ENCODE results near the gene DNAL4.

Gene DNAL4

DNA sequence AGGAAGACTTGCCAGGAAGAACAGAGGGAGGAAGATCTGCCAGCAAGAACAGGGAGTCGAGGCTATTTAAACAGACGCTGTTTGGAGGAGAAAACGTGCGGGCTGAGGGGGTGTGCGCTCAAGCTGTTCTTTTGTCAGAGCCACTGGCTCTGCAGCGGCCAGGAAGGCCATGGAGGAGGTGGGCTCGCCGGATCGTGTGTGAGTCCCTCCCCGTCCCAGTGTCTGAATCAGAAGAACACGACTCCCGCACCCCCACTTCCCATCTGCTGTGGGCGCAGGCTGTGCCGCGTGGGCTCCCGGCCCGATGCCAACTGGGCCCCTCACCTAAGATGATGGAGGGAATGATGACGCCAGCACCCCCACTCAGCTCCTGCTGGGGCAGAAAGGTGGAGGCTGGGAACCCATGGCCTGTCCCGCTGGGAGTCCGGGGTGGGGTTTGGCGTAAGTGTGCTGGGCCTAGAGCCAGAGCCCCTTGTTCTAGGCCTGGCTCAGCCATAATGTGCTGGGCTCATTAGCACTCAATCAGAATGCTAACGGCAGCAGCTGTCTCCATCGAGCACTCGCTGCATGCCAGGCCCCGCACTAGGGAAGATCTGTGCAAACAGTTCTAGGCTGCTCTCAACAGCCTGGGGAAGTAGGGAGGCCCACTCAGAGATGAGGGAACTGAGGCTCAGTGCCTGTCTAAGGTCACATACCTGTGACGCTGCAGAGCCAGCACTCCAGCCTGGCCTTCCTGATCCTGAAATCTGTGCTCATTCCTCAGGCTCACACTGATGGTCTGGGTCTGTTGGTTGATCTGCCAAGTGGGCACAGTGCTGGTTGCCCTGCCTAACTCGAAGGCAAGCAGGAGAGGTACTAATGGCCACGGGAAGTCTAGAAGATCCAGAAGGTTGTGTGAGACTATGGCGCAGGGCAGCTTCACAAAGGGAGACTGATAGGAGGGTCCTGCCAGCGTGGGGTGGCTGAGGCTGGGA, 38.3 kb upstream of the DNAL4 start:
- H3K4me3 ChIP-seq (ENCODE audit: low read depth, low read length) = no peak overlapping the region
- DNase-seq (ENCODE audit: low read depth) = no peak
- TF ChIP-seq, protein P1, sequence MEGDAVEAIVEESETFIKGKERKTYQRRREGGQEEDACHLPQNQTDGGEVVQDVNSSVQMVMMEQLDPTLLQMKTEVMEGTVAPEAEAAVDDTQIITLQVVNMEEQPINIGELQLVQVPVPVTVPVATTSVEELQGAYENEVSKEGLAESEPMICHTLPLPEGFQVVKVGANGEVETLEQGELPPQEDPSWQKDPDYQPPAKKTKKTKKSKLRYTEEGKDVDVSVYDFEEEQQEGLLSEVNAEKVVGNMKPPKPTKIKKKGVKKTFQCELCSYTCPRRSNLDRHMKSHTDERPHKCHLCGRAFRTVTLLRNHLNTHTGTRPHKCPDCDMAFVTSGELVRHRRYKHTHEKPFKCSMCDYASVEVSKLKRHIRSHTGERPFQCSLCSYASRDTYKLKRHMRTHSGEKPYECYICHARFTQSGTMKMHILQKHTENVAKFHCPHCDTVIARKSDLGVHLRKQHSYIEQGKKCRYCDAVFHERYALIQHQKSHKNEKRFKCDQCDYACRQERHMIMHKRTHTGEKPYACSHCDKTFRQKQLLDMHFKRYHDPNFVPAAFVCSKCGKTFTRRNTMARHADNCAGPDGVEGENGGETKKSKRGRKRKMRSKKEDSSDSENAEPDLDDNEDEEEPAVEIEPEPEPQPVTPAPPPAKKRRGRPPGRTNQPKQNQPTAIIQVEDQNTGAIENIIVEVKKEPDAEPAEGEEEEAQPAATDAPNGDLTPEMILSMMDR (IDR thresholded peaks at IDR 0.05; ENCODE audit: insufficient read depth, low read depth, low read length, missing control alignments) = no peak

DNA sequence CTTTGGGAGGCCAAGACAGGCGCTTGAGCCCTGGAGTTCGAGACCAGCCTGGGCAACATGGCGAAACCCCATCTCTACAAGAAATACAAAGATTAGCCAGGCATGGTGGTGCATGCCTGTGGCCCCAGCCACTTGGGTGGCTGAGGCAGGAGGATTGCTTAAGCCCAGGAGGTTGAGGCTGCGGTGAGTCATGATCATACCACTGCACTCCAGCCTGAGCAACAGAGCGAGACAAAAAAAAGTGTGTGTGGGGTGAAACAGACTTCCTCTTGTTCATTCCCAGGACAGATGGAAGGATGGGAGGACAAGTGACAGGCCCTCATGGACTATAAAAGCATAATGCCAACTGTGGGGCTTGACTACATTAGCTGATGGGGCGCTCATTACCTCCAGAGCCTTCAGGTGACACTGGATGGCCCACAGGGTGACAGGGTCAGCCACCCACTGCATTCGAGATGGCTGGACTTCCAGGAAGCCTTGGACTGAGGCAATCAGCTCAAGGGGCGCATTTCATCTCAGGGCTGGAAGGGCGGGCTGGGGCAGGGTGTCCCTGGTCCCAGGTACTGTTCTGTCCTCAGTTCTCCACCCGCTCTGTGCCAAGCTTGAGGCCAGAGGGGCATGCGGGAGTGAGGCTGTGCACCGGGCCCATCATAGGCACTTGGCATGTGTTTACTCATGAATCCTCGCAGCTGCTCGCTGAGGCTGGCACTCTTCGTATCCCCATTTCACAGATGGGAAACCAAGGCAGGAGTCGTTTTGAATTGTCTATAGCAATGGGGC, 37.4 kb upstream of the DNAL4 start:
- DNase-seq (ENCODE audit: low read depth) = no peak
- no peak overlapping the region for H3K4me3 ChIP-seq (ENCODE audit: low read depth, low read length)
- TF ChIP-seq, protein P1 (IDR thresholded peaks at IDR 0.05; ENCODE audit: insufficient read depth, low read depth, low read length, missing control alignments) = no peak

DNA sequence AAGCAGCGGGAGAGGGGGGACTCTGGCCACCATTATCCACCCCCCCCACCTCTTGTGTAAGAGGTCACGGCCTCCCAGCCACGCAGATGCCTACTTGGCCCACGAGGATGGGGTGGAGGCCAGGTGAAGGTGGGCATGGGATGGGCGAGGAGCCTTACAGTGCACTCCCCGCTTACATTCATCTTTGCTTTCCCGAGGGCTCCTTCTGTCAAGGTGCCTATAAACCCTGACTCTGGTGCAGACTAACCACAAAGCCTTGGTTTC, 36.8 kb upstream of the DNAL4 start:
- DNase-seq (ENCODE audit: low read depth) = no peak
- TF ChIP-seq, protein P1 (IDR thresholded peaks at IDR 0.05; ENCODE audit: insufficient read depth, low read depth, low read length, missing control alignments) = no peak
- no peak overlapping the region for H3K4me3 ChIP-seq (ENCODE audit: low read depth, low read length)

DNA sequence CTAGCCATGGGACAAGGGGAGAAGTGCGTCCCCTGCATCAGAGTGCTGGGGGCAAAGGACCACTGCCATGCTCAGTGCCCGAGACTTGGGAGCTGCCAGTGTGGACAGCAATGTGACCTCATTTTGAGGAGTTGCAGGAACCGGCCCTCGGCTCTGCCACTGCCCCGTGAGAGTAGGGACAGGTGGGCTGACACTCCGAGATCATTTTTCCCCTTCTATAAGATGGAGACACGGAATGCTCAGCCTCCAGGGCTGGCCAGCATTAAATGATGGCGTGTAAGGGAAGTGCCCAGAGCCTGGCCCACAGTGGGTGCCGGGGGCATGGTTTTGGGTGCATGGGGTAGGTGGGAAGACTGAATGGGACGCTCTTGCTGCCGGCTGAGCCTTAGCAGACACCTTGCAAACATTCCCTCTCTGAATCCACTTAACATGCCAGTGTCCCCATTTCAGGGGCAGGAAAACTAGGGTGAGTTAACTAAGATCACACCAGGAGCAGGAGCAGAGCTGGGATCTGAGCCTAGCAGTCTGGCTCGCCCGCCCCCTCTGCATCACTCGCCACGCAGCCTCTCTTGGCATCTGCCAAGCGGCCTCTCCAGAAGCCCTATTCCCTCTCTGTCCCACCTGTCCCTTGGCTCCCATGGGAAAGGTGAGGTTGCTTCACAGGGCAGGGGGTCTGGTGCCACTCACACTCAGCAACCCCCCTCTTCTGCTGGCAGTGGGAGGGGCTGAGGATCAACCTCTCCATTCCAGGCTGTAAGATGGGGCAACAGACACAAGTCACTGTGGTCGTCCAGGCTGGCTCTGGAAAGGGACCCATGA, 36.3 kb upstream of the DNAL4 start:
- TF ChIP-seq, protein P1 (IDR thresholded peaks at IDR 0.05; ENCODE audit: insufficient read depth, low read depth, low read length, missing control alignments) = no peak
- no peak for DNase-seq (ENCODE audit: low read depth)
- H3K4me3 ChIP-seq (ENCODE audit: low read depth, low read length) = no peak overlapping the region

DNA sequence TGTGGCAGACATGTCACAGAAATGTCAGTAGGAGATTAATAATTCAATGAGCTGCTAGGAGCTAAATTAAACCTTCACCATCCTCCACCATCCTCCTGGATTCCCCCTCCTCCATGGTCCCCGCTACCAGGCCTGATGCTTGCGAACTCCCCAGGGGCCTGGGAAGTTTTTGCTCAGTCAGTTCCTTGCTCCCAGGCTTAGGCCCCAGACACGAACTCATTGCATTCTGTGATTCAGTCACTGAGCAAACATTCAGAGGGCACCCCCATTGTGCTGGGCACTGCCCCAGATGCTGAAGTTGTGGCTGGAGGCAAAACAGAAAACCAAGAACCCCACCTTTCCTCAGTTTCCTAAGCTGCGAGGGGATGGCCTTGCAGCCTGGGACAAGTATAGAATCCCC, 35.5 kb upstream of the DNAL4 start:
- DNase-seq (ENCODE audit: low read depth) = no peak
- no peak overlapping the region for H3K4me3 ChIP-seq (ENCODE audit: low read depth, low read length)
- TF ChIP-seq, protein P1 (IDR thresholded peaks at IDR 0.05; ENCODE audit: insufficient read depth, low read depth, low read length, missing control alignments) = no peak

DNA sequence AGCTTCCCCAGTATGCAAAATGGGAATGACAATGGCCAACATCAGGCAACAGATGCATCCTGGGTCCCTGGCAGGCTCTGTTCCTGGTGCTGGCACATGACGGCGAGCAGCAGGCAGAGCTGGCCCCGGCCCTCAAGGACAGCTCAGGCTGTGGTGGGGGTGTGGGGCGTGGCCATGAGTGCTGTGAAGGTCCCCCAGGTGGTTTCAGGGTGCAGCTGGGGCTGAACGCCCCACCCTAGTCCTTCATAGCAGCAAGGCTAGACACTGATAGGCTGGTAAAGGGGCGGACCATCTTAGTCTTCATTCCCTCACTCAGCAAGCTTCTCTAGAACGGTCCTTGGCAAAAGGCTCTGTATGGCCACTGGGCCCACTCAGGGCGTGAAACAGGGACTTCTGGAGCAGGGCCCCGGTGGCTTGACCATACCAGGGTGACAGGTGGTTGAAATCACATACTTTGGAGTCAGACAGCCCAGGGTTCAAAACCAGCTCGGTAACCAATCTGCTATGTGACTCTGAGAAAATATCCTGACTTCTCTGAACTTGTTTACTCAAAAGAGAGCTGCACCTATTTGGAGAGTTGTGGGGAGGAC, 34.8 kb upstream of the DNAL4 start:
- DNase-seq (ENCODE audit: low read depth) = no peak
- TF ChIP-seq, protein P1 (IDR thresholded peaks at IDR 0.05; ENCODE audit: insufficient read depth, low read depth, low read length, missing control alignments) = no peak
- H3K4me3 ChIP-seq (ENCODE audit: low read depth, low read length) = no peak overlapping the region
